Breast epithelium (tissue), 4 donors: ENCODE results near the gene GRIA3. TPM values are rescaled to one million over a fixed set of nuclear protein-coding genes. Genes with fewer than 3 reads are reported as not detected.
"Not testable (repeated sequence)": the region's sequence is repeated elsewhere in the genome, so short reads cannot be mapped to it uniquely, and the experiment has no call there.

Source experiments
- DNase-seq, 2 donors: peaks; one replicate each; pipeline ENCODE4 v3.0.0-alpha.2; 2019; ENCODE audit warnings: low spot score in 2 of 2
- H3K27ac ChIP-seq, 2 donors: fragments of 200-600 bp; sonication (generic) in 1 of 2; one replicate each; pipeline ENCODE4 v1.5.1; 2016 to 2019; ENCODE audit warnings: mild to moderate bottlenecking in 1 of 2
- H3K27me3 ChIP-seq, 2 donors: fragments of 200-600 bp; sonication (generic) in 1 of 2; one replicate each; pipeline versions ENCODE4 v1.5.1 to v1.6.0; 2017 to 2019; ENCODE audit warnings: control low read depth in 1 of 2, mild to moderate bottlenecking in 1 of 2
- H3K36me3 ChIP-seq: fragments of 200-600 bp; one replicate; pipeline ENCODE4 v1.5.1; 2019
- H3K4me1 ChIP-seq, 2 donors: fragments of 200-600 bp; sonication (generic); one replicate each; pipeline ENCODE4 v1.5.1; 2016 to 2019; ENCODE audit warnings: control low read depth in 1 of 2
- H3K4me3 ChIP-seq, 3 donors: fragments of 200-600 bp; sonication (generic); 1 replicate in 2 of 3; 2 replicates in 1 of 3; pipeline ENCODE4 v1.5.1; 2016 to 2019; ENCODE audit warnings: mild to moderate bottlenecking in 3 of 3, moderate library complexity in 2 of 3
- H3K9me3 ChIP-seq, 2 donors: fragments of 200-600 bp; sonication (generic) in 1 of 2; one replicate each; pipeline ENCODE4 v1.5.1; 2016 to 2019; ENCODE audit warnings: control low read depth in 1 of 2
- CTCF ChIP-seq, 3 donors: fragments of 450-650 bp; IDR thresholded peaks; one replicate each; pipeline ENCODE4 v1.5.1; 2016 to 2017; ENCODE audit warnings: antibody characterized with exemption in 3 of 3, mild to moderate bottlenecking in 3 of 3, moderate library complexity in 3 of 3
- POLR2A ChIP-seq: fragments of 450-650 bp; IDR thresholded peaks from one replicate; pipeline ENCODE4 v1.6.1; 2016; ENCODE audit warnings: antibody characterized with exemption, mild to moderate bottlenecking, moderate library complexity
- POLR2AphosphoS5 ChIP-seq, 3 donors: sonication (generic); formaldehyde crosslinking; IDR thresholded peaks; one replicate each; pipeline ENCODE4 v1.6.1; 2017; ENCODE audit warnings: antibody characterized with exemption in 3 of 3
- intact Hi-C: fragments of 100-400 bp; cut with DNase I; formaldehyde crosslinking; loops from one replicate; pipeline ENCODE4 v1.15.1; 2023; ENCODE audit warnings: low total_unique reads
- total RNA-seq, 3 donors: library from RNA; depleted of rRNA; stranded (reverse); fragments of >200 nt; gene quantifications; one replicate each; pipeline ENCODE4 v1.1.0, GENCODE V29; 2016

The GRIA3 gene
- total RNA-seq, 3 donors from 2014 or later = 0.98 to 2.6 (median 1.9) TPM

GRCh38 chrX:123282241-123282640, 98.2 kb downstream of the GRIA3 start:
- no peak for TF ChIP-seq POLR2A
- no peak for TF ChIP-seq CTCF (IDR thresholded peaks at IDR 0.05)
- TF ChIP-seq POLR2AphosphoS5 (IDR thresholded peaks at IDR 0.05) = no peak
- intact Hi-C loops = no loop called here
- no peak for DNase-seq
- Histone ChIP-seq H3K27ac (no peak overlapping the region), H3K9me3 (no peaks in the 10 kb centered on the region), H3K36me3 (no peaks in the 10 kb centered on the region), H3K4me3 (no peak overlapping the region), H3K27me3 (no peaks in the 10 kb centered on the region), H3K4me1 (no peaks in the 10 kb centered on the region)

GRCh38 chrX:123283407-123283806, 99.3 kb downstream of the GRIA3 start:
- H3K27ac ChIP-seq, H3K4me1 ChIP-seq, H3K27me3 ChIP-seq, DNase-seq, H3K4me3 ChIP-seq, H3K9me3 ChIP-seq, intact Hi-C loops, H3K36me3 ChIP-seq: not testable (repeated sequence)

GRCh38 chrX:123291623-123292022, 107.5 kb downstream of the GRIA3 start:
- no peak overlapping the region for H3K27ac ChIP-seq
- DNase-seq = no peak
- H3K4me1 ChIP-seq = no peaks in the 10 kb centered on the region
- intact Hi-C loops = no loop called here
- no peaks in the 10 kb centered on the region for H3K9me3 ChIP-seq
- TF ChIP-seq POLR2AphosphoS5 (IDR thresholded peaks at IDR 0.05) (no peak), POLR2A (no peak), CTCF (IDR thresholded peaks at IDR 0.05) (no peak)
- no peak overlapping the region for H3K4me3 ChIP-seq
- no peaks in the 10 kb centered on the region for H3K27me3 ChIP-seq
- H3K36me3 ChIP-seq = no peaks in the 10 kb centered on the region

DNA sequence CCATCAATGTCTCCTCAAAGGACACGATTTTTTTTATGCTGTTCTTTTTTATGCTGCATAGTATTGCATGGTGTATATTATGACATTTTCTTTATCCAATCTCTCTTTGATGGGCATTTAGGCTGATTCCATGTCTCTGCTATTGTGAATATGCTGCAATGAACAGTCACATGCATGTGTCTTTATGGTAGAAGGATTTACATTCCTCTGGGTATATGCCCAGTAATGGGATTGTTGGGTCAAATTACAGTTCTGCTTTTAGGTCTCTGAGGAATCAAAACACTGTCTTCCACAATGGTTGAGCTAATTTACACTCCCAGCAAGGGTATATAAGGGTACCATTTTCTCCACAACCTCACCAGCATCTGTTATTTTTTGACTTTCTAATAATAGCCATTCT, 113.9 kb downstream of the GRIA3 start:
- Histone ChIP-seq H3K4me1 (no peaks in the 10 kb centered on the region), H3K4me3 (no peak overlapping the region), H3K36me3 (no peaks in the 10 kb centered on the region), H3K9me3 (no peaks in the 10 kb centered on the region), H3K27ac (no peak overlapping the region), H3K27me3 (no peaks in the 10 kb centered on the region)
- no peak for DNase-seq
- intact Hi-C loops = no loop called here
- no peak for TF ChIP-seq POLR2A
- no peak for TF ChIP-seq POLR2AphosphoS5 (IDR thresholded peaks at IDR 0.05)
- no peak for TF ChIP-seq CTCF (IDR thresholded peaks at IDR 0.05)

GRCh38 chrX:123303429-123303828, 119.4 kb downstream of the GRIA3 start:
- no peaks in the 10 kb centered on the region for H3K9me3 ChIP-seq
- H3K36me3 ChIP-seq = no peaks in the 10 kb centered on the region
- DNase-seq = no peak
- no peak for TF ChIP-seq CTCF (IDR thresholded peaks at IDR 0.05)
- no peak for TF ChIP-seq POLR2A
- no peak for TF ChIP-seq POLR2AphosphoS5 (IDR thresholded peaks at IDR 0.05)
- no peaks in the 10 kb centered on the region for H3K4me1 ChIP-seq
- H3K4me3 ChIP-seq = no peak overlapping the region
- H3K27me3 ChIP-seq = no peaks in the 10 kb centered on the region
- no peak overlapping the region for H3K27ac ChIP-seq
- intact Hi-C loops = no loop called here

- no peak for DNase-seq
- H3K36me3 ChIP-seq = no peaks in the 10 kb centered on the region
- peaks cover 0 to 4% of the 10 kb centered on the region in 2 donors for H3K27me3 ChIP-seq
- no peak overlapping the region for H3K27ac ChIP-seq
- TF ChIP-seq POLR2A (no peak), CTCF (IDR thresholded peaks at IDR 0.05) (no peak), POLR2AphosphoS5 (IDR thresholded peaks at IDR 0.05) (no peak)
- H3K4me1 ChIP-seq = no peaks in the 10 kb centered on the region
- intact Hi-C loops = no loop called here
- no peak overlapping the region for H3K4me3 ChIP-seq
- no peaks in the 10 kb centered on the region for H3K9me3 ChIP-seq
Measured at GRCh38 chrX:123308658-123309057, 124.6 kb downstream of the GRIA3 start.
